ENCODE data around the gene ANXA9. TPM values are rescaled to one million over a fixed set of nuclear protein-coding genes. Genes with fewer than 3 reads are reported as not detected.

ANXA9 gene
- total RNA-seq, 4 donors from 2014 or later, result 55.1 to 103 (median 82.4) TPM

DNA sequence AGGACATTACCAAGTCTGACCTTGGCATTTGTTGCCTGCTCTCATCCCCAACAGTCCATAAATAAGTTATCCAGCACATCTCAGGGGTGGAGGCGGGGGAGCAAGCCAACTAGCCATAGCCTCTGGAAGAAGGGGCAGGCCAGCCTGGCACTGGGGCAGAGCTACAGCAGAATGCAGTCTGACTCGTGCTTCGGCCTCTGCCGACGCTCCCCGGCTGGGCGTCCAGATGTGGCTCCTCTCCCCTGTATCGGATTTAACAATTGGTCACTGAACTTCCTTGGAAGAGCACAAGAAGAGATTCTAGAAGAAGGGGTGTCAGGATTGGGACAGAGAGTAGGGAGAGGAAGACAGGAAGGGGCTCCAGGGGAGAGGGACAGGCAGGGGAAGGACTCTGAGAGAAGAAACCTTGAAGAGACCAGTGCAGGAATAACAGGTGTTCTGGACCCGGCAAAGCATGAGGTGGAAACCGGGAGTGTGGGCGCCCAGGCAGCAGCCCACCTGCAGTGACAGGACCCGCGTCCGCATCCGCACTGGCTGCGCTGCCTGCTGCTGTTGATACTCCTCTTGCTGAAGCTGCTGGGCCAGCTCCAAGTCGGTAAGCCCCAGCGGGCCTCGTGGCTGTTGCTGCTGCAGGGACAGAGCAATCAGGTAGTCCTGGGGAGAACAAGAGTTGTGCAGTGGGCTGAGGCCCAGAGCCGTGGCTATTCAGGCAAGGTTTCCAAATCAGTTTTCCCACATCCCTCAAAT, 15.2 kb downstream of the ANXA9 start:
- no peak overlapping the region for H3K4me3 ChIP-seq (ENCODE audit: low read depth, poor library complexity, severe bottlenecking)
- TF ChIP-seq, protein P1, sequence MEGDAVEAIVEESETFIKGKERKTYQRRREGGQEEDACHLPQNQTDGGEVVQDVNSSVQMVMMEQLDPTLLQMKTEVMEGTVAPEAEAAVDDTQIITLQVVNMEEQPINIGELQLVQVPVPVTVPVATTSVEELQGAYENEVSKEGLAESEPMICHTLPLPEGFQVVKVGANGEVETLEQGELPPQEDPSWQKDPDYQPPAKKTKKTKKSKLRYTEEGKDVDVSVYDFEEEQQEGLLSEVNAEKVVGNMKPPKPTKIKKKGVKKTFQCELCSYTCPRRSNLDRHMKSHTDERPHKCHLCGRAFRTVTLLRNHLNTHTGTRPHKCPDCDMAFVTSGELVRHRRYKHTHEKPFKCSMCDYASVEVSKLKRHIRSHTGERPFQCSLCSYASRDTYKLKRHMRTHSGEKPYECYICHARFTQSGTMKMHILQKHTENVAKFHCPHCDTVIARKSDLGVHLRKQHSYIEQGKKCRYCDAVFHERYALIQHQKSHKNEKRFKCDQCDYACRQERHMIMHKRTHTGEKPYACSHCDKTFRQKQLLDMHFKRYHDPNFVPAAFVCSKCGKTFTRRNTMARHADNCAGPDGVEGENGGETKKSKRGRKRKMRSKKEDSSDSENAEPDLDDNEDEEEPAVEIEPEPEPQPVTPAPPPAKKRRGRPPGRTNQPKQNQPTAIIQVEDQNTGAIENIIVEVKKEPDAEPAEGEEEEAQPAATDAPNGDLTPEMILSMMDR (IDR thresholded peaks at IDR 0.05), result no peak
- no peak for TF ChIP-seq POLR2A (IDR thresholded peaks at IDR 0.05)
- no peak for DNase-seq (ENCODE audit: low spot score in 2 of 2)
- intact Hi-C loops (cut with DNase I; ENCODE audit: low total_unique reads), result loop anchor here (10.0 kb wide), 2 partner anchors 442 to 512 kb away; partner anchors contain the start of gene TARS2
- 81 to 87% methylated on average over 20 of the region's 20 CpGs for WGBS, 2 donors

DNA sequence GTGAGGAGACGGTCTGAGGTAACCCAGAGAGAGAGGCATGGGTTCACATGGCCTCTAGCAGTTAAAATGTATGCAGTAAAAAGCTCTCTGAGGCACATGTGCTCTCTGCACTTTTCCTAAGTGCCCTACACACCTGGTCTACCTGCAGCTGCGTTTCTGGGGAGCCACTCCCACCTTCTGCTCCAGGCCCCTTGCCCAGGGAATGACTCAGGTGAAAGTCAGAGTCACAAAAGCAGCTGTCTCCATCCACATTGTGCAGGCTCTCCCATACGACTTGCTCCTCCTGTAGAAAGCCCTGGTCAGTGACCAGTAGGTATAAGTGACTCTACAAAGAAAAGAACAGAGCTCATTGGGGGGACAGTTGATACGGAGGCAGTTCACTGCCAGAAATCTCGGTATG, 15.9 kb downstream of the ANXA9 start:
- intact Hi-C loops (cut with DNase I; ENCODE audit: low total_unique reads), result loop anchor here (10.0 kb wide), 2 partner anchors 443 to 513 kb away; partner anchors contain the start of gene TARS2
- TF ChIP-seq POLR2A (IDR thresholded peaks at IDR 0.05), result no peak
- TF ChIP-seq, protein P1 (IDR thresholded peaks at IDR 0.05), result no peak
- WGBS, 2 donors, result 37 to 53% methylated on average over 5 of the region's 5 CpGs
- DNase-seq (ENCODE audit: low spot score in 2 of 2), result no peak
- no peak overlapping the region for H3K4me3 ChIP-seq (ENCODE audit: low read depth, poor library complexity, severe bottlenecking)

DNA sequence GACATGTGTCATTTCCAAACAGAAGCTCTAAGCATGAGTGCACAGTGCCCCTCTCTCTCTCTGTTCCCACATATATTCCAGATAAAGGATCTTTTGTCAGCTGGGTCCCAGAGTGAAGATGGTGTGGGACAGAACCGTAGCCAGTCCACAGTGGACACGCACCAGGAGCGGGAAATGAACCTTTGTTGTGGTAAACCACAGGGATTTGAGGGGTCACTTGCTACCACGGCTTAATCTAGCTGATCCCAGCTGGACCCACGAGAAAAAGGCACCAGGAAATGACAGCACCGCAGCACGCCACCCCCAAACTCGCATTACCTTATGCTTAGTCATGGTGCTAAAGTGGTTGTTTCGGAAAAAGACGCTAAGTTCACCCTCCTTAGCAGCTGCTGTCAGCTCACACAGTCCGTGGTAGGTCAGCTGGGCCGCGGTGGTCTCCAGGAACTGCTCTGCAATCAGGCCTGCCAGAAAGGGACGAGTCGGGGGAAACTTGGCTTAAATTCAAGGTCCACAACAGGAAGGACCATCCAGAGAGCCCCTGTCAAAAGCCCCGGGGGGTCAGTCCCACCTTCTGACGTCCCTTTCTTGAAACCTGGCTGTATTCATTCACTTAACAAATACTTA, 17.1 kb downstream of the ANXA9 start:
- H3K4me3 ChIP-seq (ENCODE audit: low read depth, poor library complexity, severe bottlenecking), result no peak overlapping the region
- TF ChIP-seq, protein P1 (IDR thresholded peaks at IDR 0.05), result no peak
- WGBS, 2 donors, result 79 to 82% methylated on average over 17 of the region's 17 CpGs
- intact Hi-C loops (cut with DNase I; ENCODE audit: low total_unique reads), result loop anchor here (10.0 kb wide), 2 partner anchors 444 to 514 kb away; partner anchors contain the start of gene TARS2
- no peak for DNase-seq (ENCODE audit: low spot score in 2 of 2)

DNA sequence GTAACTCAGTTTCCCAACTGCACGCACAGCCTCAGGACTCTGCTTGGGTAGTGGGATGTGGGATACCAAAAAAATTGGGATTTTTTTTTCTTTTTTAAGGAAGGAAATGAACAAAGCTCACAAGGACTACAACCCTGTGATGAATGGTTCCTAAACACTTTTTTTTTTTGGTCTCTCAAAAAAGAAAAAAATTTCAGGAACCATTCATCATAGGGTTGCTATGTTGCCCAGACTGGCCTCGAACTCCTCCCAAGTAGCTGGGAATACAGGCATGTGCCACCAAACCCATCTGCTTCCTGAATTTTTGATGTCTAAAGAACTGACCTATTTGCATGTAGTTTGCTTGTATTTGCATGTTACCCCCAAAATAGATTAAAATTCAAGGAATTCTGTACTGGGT, 17.8 kb downstream of the ANXA9 start:
- no peak for TF ChIP-seq POLR2A (IDR thresholded peaks at IDR 0.05)
- TF ChIP-seq, protein P1 (IDR thresholded peaks at IDR 0.05), result no peak
- no peak overlapping the region for H3K4me3 ChIP-seq (ENCODE audit: low read depth, poor library complexity, severe bottlenecking)
- DNase-seq (ENCODE audit: low spot score in 2 of 2), result no peak
- intact Hi-C loops (cut with DNase I; ENCODE audit: low total_unique reads), result loop anchor here (10.0 kb wide), 2 partner anchors 445 to 515 kb away; partner anchors contain the start of gene TARS2
- 90 to 93% methylated on average over 2 of the region's 2 CpGs for WGBS, 2 donors

DNA sequence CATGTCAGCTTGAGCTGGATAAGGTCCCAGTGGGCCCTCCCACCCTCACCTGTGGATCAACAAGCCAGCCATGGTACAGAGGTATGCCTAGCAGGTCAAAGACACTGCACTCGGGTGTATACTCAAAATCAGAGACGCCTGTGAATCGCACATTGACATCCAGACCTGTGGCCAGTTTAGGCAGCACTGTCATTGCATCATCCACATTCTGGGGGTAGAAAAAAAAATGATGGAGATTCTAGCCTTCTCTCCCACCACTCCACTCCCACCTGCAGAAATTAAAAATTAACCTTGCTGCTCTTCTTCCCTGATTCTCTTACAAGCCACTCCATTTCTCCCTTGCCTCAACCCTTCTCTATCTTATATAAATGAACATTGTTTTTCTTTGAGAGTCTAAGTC, 18.3 kb downstream of the ANXA9 start:
- no peak for TF ChIP-seq POLR2A (IDR thresholded peaks at IDR 0.05)
- TF ChIP-seq, protein P1 (IDR thresholded peaks at IDR 0.05), result no peak
- 97% methylated on average over 3 of the region's 3 CpGs for WGBS, 2 donors
- intact Hi-C loops (cut with DNase I; ENCODE audit: low total_unique reads), result no loop called here
- H3K4me3 ChIP-seq (ENCODE audit: low read depth, poor library complexity, severe bottlenecking), result no peak overlapping the region
- DNase-seq (ENCODE audit: low spot score in 2 of 2), result no peak
